Liver (tissue), 9 donors: ENCODE results near the gene BMAL2. TPM values are rescaled to one million over a fixed set of nuclear protein-coding genes. Genes with fewer than 3 reads are reported as not detected.

Experiments used
- DNase-seq: peaks from one replicate; pipeline ENCODE4 v3.0.0-alpha.2; 2017; ENCODE audit warnings: low spot score
- H3K27ac ChIP-seq, 2 donors: one replicate each; pipeline ENCODE4 v1.7.0; 2013; ENCODE audit warnings: inconsistent platforms in 2 of 2, low read length in 2 of 2, control low read depth in 1 of 2, low read depth in 1 of 2, mild to moderate bottlenecking in 1 of 2
- H3K27me3 ChIP-seq, 4 donors: one replicate each; pipeline versions ENCODE4 v1.6.1 to v1.7.0; 2013; ENCODE audit warnings: low read length in 3 of 4, inconsistent platforms in 1 of 4, mild to moderate bottlenecking in 1 of 4, moderate library complexity in 1 of 4; ENCODE audit not compliant: control insufficient read depth in 4 of 4, insufficient read depth in 4 of 4
- H3K36me3 ChIP-seq, 4 donors: one replicate each; pipeline versions ENCODE4 v1.6.1 to v1.7.0; 2013; ENCODE audit warnings: low read length in 3 of 4, mild to moderate bottlenecking in 3 of 4, low read depth in 1 of 4, moderate library complexity in 1 of 4; ENCODE audit not compliant: control insufficient read depth in 4 of 4, insufficient read depth in 3 of 4
- H3K4me1 ChIP-seq, 4 donors: one replicate each; pipeline versions ENCODE4 v1.6.1 to v1.7.0; 2013; ENCODE audit warnings: low read length in 3 of 4, mild to moderate bottlenecking in 3 of 4, moderate library complexity in 1 of 4; ENCODE audit not compliant: control insufficient read depth in 4 of 4, insufficient read depth in 4 of 4
- H3K4me3 ChIP-seq, 3 donors: one replicate each; pipeline versions ENCODE4 v1.6.1 to v1.7.0; 2013; ENCODE audit warnings: low read length in 3 of 3, control low read depth in 1 of 3, low read depth in 1 of 3, mild to moderate bottlenecking in 1 of 3
- H3K9ac ChIP-seq, 2 donors: one replicate each; pipeline ENCODE4 v1.7.0; 2013; ENCODE audit warnings: low read length in 2 of 2, mild to moderate bottlenecking in 2 of 2, moderate library complexity in 2 of 2, control low read depth in 1 of 2, low read depth in 1 of 2
- H3K9me3 ChIP-seq, 4 donors: one replicate each; pipeline versions ENCODE4 v1.6.1 to v1.7.0; 2013; ENCODE audit warnings: low read length in 3 of 4; ENCODE audit not compliant: control insufficient read depth in 4 of 4
- ATF3 ChIP-seq: IDR thresholded peaks from 2 replicates; pipeline ENCODE4 v1.6.1; 2016; ENCODE audit warnings: antibody characterized with exemption
- EGR1 ChIP-seq, 2 donors: IDR thresholded peaks; 2 replicates each; pipeline ENCODE4 v1.6.1; 2016 to 2018; ENCODE audit warnings: antibody characterized with exemption in 2 of 2, low read depth in 2 of 2
- FOXA1 ChIP-seq: IDR thresholded peaks from 2 replicates; pipeline ENCODE4 v1.6.1; 2016; ENCODE audit warnings: antibody characterized with exemption
- FOXA2 ChIP-seq: IDR thresholded peaks from 2 replicates; pipeline ENCODE4 v1.6.1; 2016; ENCODE audit warnings: antibody characterized with exemption
- GABPA ChIP-seq, 2 donors: IDR thresholded peaks in 1 of 2; conservative IDR thresholded peaks in 1 of 2; 2 replicates each; pipeline ENCODE4 v1.6.1; 2016; ENCODE audit warnings: antibody characterized with exemption in 2 of 2, mild to moderate bottlenecking in 1 of 2, moderate library complexity in 1 of 2
- HNF4A ChIP-seq, 2 donors: conservative IDR thresholded peaks; 2 replicates each; pipeline ENCODE4 v1.6.1; 2016; ENCODE audit warnings: antibody characterized with exemption in 2 of 2, mild to moderate bottlenecking in 2 of 2
- HNF4G ChIP-seq: IDR thresholded peaks from 2 replicates; pipeline ENCODE4 v1.6.1; 2016; ENCODE audit warnings: antibody characterized with exemption
- JUND ChIP-seq, 2 donors: IDR thresholded peaks; 2 replicates each; pipeline ENCODE4 v1.6.1; 2016; ENCODE audit warnings: antibody characterized with exemption in 2 of 2
- MAX ChIP-seq: IDR thresholded peaks from 2 replicates; pipeline ENCODE4 v1.6.1; 2016; ENCODE audit warnings: antibody characterized with exemption
- NR2F2 ChIP-seq: IDR thresholded peaks from 2 replicates; pipeline ENCODE4 v1.6.1; 2016; ENCODE audit warnings: antibody characterized with exemption
- REST ChIP-seq: IDR thresholded peaks from 2 replicates; pipeline ENCODE4 v1.6.1; 2016; ENCODE audit warnings: antibody characterized with exemption, mild to moderate bottlenecking
- RXRA ChIP-seq, 2 donors: IDR thresholded peaks; 2 replicates each; pipeline ENCODE4 v1.6.1; 2017 to 2018; ENCODE audit warnings: antibody characterized with exemption in 2 of 2, mild to moderate bottlenecking in 1 of 2
- TAF1 ChIP-seq: conservative IDR thresholded peaks from 2 replicates; pipeline ENCODE4 v1.6.1; 2016; ENCODE audit warnings: antibody characterized with exemption, mild to moderate bottlenecking
- YY1 ChIP-seq: IDR thresholded peaks from 2 replicates; pipeline ENCODE4 v1.6.1; 2016; ENCODE audit warnings: antibody characterized with exemption, mild to moderate bottlenecking
- WGBS: extraction: QIAGEN DNeasy Blood & Tissue Kit; methylation state at CpG from one replicate; pipeline ENCODE4 v1.1.7; 2013; 5-methylcytosine and 5-hydroxymethylcytosine counted together
- polyA plus RNA-seq, 2 donors: library from polyadenylated mRNA; stranded (reverse) in 1 of 2; unstranded in 1 of 2; fragments of 200-250 nt in 1 of 2; fragments of >200 nt in 1 of 2; fragmentation: Nextera tagmentation in 1 of 2; extraction: Ambion mirVana in 1 of 2; gene quantifications; one replicate each; pipeline versions ENCODE4 v1.2.1 to v1.2.3, GENCODE V29; 2013 to 2015
- total RNA-seq, 2 donors: library from RNA; depleted of rRNA; stranded (reverse); fragments of >200 nt; gene quantifications; one replicate each; pipeline ENCODE4 v1.2.3, GENCODE V29; 2014
- donor health status: healthy.
- donor health status: healthy.
- donor health status: healthy.
- donor health status: healthy.
- donor health status: healthy.

Gene BMAL2
- total and polyA plus RNA-seq, 4 donors: 1.4 to 4.4 (median 1.7) TPM

GRCh38 chr12:27293463-27293862 lies 39.2 kb upstream of the BMAL2 start:
- Histone ChIP-seq H3K27me3 (no peaks in the 10 kb centered on the region), H3K4me1 (peaks cover 1 to 18% (median 4%) of the 10 kb centered on the region in 4 donors), H3K9me3 (no peaks in the 10 kb centered on the region), H3K4me3 (no peak overlapping the region), H3K27ac (no peak overlapping the region), H3K36me3 (no peaks in the 10 kb centered on the region), H3K9ac (no peak overlapping the region)
- WGBS: 18% methylated on average over 3 of the region's 3 CpGs
- DNase-seq: no peak
- TF ChIP-seq MAX: no peak
- TF ChIP-seq RXRA (IDR thresholded peaks at IDR 0.05): no peak
- TF ChIP-seq HNF4A (conservative IDR thresholded peaks at IDR 0.05): no peak
- TF ChIP-seq YY1: no peak
- no peak for TF ChIP-seq FOXA1
- TF ChIP-seq FOXA2: no peak
- TF ChIP-seq EGR1 (IDR thresholded peaks at IDR 0.05; ENCODE audit: low read depth in 2 of 2): no peak
- TF ChIP-seq REST: no peak
- no peak for TF ChIP-seq ATF3
- no peak for TF ChIP-seq HNF4G
- no peak for TF ChIP-seq NR2F2
- no peak for TF ChIP-seq TAF1

GRCh38 chr12:27296674-27297073 lies 36.0 kb upstream of the BMAL2 start:
- no peak overlapping the region for H3K9ac ChIP-seq
- no peak for DNase-seq
- H3K36me3 ChIP-seq: peaks cover 2 to 5% (median 2%) of the 10 kb centered on the region in 4 donors
- TF ChIP-seq JUND (IDR thresholded peaks at IDR 0.05) (no peak), FOXA1 (no peak), FOXA2 (no peak), REST (no peak), HNF4G (no peak), ATF3 (no peak), GABPA (IDR thresholded peaks at IDR 0.05 in 1 of 2, conservative IDR thresholded peaks at IDR 0.05 in 1 of 2) (no peak)
- H3K4me1 ChIP-seq: peaks cover 1 to 12% (median 4%) of the 10 kb centered on the region in 4 donors
- no peaks in the 10 kb centered on the region for H3K9me3 ChIP-seq
- H3K27ac ChIP-seq: no peak overlapping the region
- no peak overlapping the region for H3K4me3 ChIP-seq
- no peaks in the 10 kb centered on the region for H3K27me3 ChIP-seq
- 82% methylated on average over 6 of the region's 6 CpGs for WGBS
